Measurements from ENCODE around the gene NRP1. TPM values are rescaled to one million over a fixed set of nuclear protein-coding genes. Genes with fewer than 3 reads are reported as not detected.

Gene NRP1
- polyA plus RNA-seq, 3 donors from 2014 or later: 0.15 to 1.2 (median 0.65) TPM

GRCh38 chr10:33267708-33268107 is 66.8 kb downstream of the NRP1 start:
- Mint-ChIP-seq H3K4me3 (peak overlapping the region in 2 of 5 donors; percentile 27 to 29), H3K27me3 (ENCODE audit: low read depth in 3 of 3) (peaks cover 0 to 12% (median 2%) of the 10 kb centered on the region in 3 donors), H3K27ac (no peak overlapping the region), H3K36me3 (peaks cover 0 to 3% (median 0%) of the 10 kb centered on the region in 3 donors), H3K4me1 (peaks cover 14 to 19% of the 10 kb centered on the region in 2 donors), H3K9me3 (no peaks in the 10 kb centered on the region)
- no peak for DNase-seq

GRCh38 chr10:33265621-33266020 is 68.8 kb downstream of the NRP1 start:
- DNase-seq: no peak
- H3K9me3 Mint-ChIP-seq: no peaks in the 10 kb centered on the region

GRCh38 chr10:33263453-33263852 is 71.0 kb downstream of the NRP1 start:
- Mint-ChIP-seq H3K4me1 (peaks cover 14 to 18% of the 10 kb centered on the region in 2 donors), H3K36me3 (peaks cover 0 to 3% (median 0%) of the 10 kb centered on the region in 3 donors), H3K27ac (no peak overlapping the region), H3K27me3 (ENCODE audit: low read depth in 3 of 3) (peaks cover 0 to 11% (median 0%) of the 10 kb centered on the region in 3 donors), H3K9me3 (no peaks in the 10 kb centered on the region), H3K4me3 (no peak overlapping the region)
- no peak for DNase-seq

More at GRCh38 chr10:33265621-33266020, 68.8 kb downstream of the NRP1 start:
- Mint-ChIP-seq H3K36me3 (peaks cover 0 to 3% (median 0%) of the 10 kb centered on the region in 3 donors), H3K4me1 (peaks cover 14 to 19% of the 10 kb centered on the region in 2 donors), H3K27ac (no peak overlapping the region), H3K4me3 (no peak overlapping the region), H3K27me3 (ENCODE audit: low read depth in 3 of 3) (peaks cover 0 to 11% (median 2%) of the 10 kb centered on the region in 3 donors)

GRCh38 chr10:33262871-33263270 is 71.6 kb downstream of the NRP1 start:
- Mint-ChIP-seq H3K36me3 (peaks cover 0 to 3% (median 0%) of the 10 kb centered on the region in 3 donors), H3K4me3 (no peak overlapping the region), H3K9me3 (no peaks in the 10 kb centered on the region), H3K27ac (no peak overlapping the region), H3K4me1 (peaks cover 11 to 12% of the 10 kb centered on the region in 2 donors), H3K27me3 (ENCODE audit: low read depth in 3 of 3) (peaks cover 0 to 12% (median 0%) of the 10 kb centered on the region in 3 donors)
- DNase-seq: no peak

- H3K9me3 Mint-ChIP-seq: no peaks in the 10 kb centered on the region
- peaks cover 4 to 12% (median 4%) of the 10 kb centered on the region in 3 donors for H3K27me3 Mint-ChIP-seq (ENCODE audit: low read depth in 3 of 3)
- no peak overlapping the region for H3K27ac Mint-ChIP-seq
- no peaks in the 10 kb centered on the region for H3K4me1 Mint-ChIP-seq
- H3K36me3 Mint-ChIP-seq: peaks cover 0 to 3% (median 0%) of the 10 kb centered on the region in 3 donors
- no peak overlapping the region for H3K4me3 Mint-ChIP-seq
- DNase-seq: no peak
Measured at GRCh38 chr10:33260403-33261149, 73.9 kb downstream of the NRP1 start.

- H3K27ac Mint-ChIP-seq: no peak overlapping the region
- no peak for DNase-seq
- H3K4me1 Mint-ChIP-seq: no peaks in the 10 kb centered on the region
- H3K9me3 Mint-ChIP-seq: no peaks in the 10 kb centered on the region
- peaks cover 4 to 10% (median 4%) of the 10 kb centered on the region in 3 donors for H3K27me3 Mint-ChIP-seq (ENCODE audit: low read depth in 3 of 3)
- no peak overlapping the region for H3K4me3 Mint-ChIP-seq
- no peaks in the 10 kb centered on the region for H3K36me3 Mint-ChIP-seq
Measured at GRCh38 chr10:33258967-33259366, 75.5 kb downstream of the NRP1 start.

GRCh38 chr10:33257439-33258080 is 76.9 kb downstream of the NRP1 start:
- DNase-seq: no peak
- H3K27ac Mint-ChIP-seq: no peak overlapping the region
- no peaks in the 10 kb centered on the region for H3K36me3 Mint-ChIP-seq
- no peaks in the 10 kb centered on the region for H3K4me1 Mint-ChIP-seq
- H3K27me3 Mint-ChIP-seq (ENCODE audit: low read depth in 3 of 3): peaks cover 4 to 9% (median 5%) of the 10 kb centered on the region in 3 donors
- no peaks in the 10 kb centered on the region for H3K9me3 Mint-ChIP-seq
- no peak overlapping the region for H3K4me3 Mint-ChIP-seq

- Mint-ChIP-seq H3K36me3 (no peaks in the 10 kb centered on the region), H3K4me1 (no peaks in the 10 kb centered on the region), H3K27ac (no peak overlapping the region), H3K4me3 (no peak overlapping the region), H3K9me3 (no peaks in the 10 kb centered on the region), H3K27me3 (ENCODE audit: low read depth in 3 of 3) (peaks cover 4 to 8% (median 6%) of the 10 kb centered on the region in 3 donors)
- DNase-seq: no peak
Measured at GRCh38 chr10:33256458-33256857, 78.0 kb downstream of the NRP1 start.

- DNase-seq: no peak
- peaks cover 0 to 3% of the 10 kb centered on the region in 2 donors for H3K4me1 Mint-ChIP-seq
- H3K27me3 Mint-ChIP-seq (ENCODE audit: low read depth in 3 of 3): peaks cover 5 to 14% (median 6%) of the 10 kb centered on the region in 3 donors
- peaks cover 0 to 3% (median 0%) of the 10 kb centered on the region in 3 donors for H3K36me3 Mint-ChIP-seq
- no peaks in the 10 kb centered on the region for H3K9me3 Mint-ChIP-seq
- no peak overlapping the region for H3K27ac Mint-ChIP-seq
- H3K4me3 Mint-ChIP-seq: no peak overlapping the region
Measured at GRCh38 chr10:33254556-33255160, 79.8 kb downstream of the NRP1 start.

- H3K36me3 Mint-ChIP-seq: peaks cover 0 to 3% (median 0%) of the 10 kb centered on the region in 3 donors
- peaks cover 11 to 16% of the 10 kb centered on the region in 2 donors for H3K4me1 Mint-ChIP-seq
- no peaks in the 10 kb centered on the region for H3K9me3 Mint-ChIP-seq
- H3K4me3 Mint-ChIP-seq: no peak overlapping the region
- peaks cover 6 to 14% (median 7%) of the 10 kb centered on the region in 3 donors for H3K27me3 Mint-ChIP-seq (ENCODE audit: low read depth in 3 of 3)
- no peak overlapping the region for H3K27ac Mint-ChIP-seq
- DNase-seq: no peak
Measured at GRCh38 chr10:33253411-33253810, 81.1 kb downstream of the NRP1 start.

- Mint-ChIP-seq H3K9me3 (no peaks in the 10 kb centered on the region), H3K36me3 (peaks cover 0 to 3% (median 0%) of the 10 kb centered on the region in 3 donors), H3K4me3 (no peak overlapping the region), H3K27ac (no peak overlapping the region), H3K4me1 (peaks cover 17 to 22% of the 10 kb centered on the region in 2 donors), H3K27me3 (ENCODE audit: low read depth in 3 of 3) (peaks cover 6 to 12% (median 7%) of the 10 kb centered on the region in 3 donors)
- no peak for DNase-seq
Measured at GRCh38 chr10:33252794-33253203, 81.7 kb downstream of the NRP1 start.

- Mint-ChIP-seq H3K4me1 (peaks cover 17 to 22% of the 10 kb centered on the region in 2 donors), H3K27ac (no peak overlapping the region), H3K36me3 (peaks cover 0 to 3% (median 0%) of the 10 kb centered on the region in 3 donors), H3K4me3 (no peak overlapping the region), H3K27me3 (ENCODE audit: low read depth in 3 of 3) (peaks cover 6 to 12% (median 8%) of the 10 kb centered on the region in 3 donors), H3K9me3 (no peaks in the 10 kb centered on the region)
- no peak for DNase-seq
Measured at GRCh38 chr10:33252324-33252723, 82.1 kb downstream of the NRP1 start.

- H3K4me1 Mint-ChIP-seq: peaks cover 17 to 22% of the 10 kb centered on the region in 2 donors
- H3K9me3 Mint-ChIP-seq: no peaks in the 10 kb centered on the region
- peaks cover 3 to 12% (median 5%) of the 10 kb centered on the region in 3 donors for H3K27me3 Mint-ChIP-seq (ENCODE audit: low read depth in 3 of 3)
- no peak overlapping the region for H3K27ac Mint-ChIP-seq
- no peak for DNase-seq
- peak overlapping the region in 4 of 5 donors; percentile 5 to 74 (median 36) for H3K4me3 Mint-ChIP-seq
- peaks cover 0 to 3% (median 0%) of the 10 kb centered on the region in 3 donors for H3K36me3 Mint-ChIP-seq
Measured at GRCh38 chr10:33249659-33250345, 84.7 kb downstream of the NRP1 start.
